Keratinocyte (primary cell): Measurements from ENCODE around the gene MEIOC.

Experiments
- CTCF ChIP-seq, 3 experiments: IDR thresholded peaks in 1 of 3; conservative IDR thresholded peaks in 1 of 3; optimal IDR thresholded peaks in 1 of 3; 2 replicates in 2 of 3; 3 replicates in 1 of 3; pipeline versions ENCODE3 to v1.5.1; 2011; ENCODE audit warnings: low read length in 3 of 3, mild to moderate bottlenecking in 3 of 3, moderate library complexity in 2 of 3, control low read depth in 1 of 3, inconsistent platforms in 1 of 3; ENCODE audit not compliant: insufficient read depth in 2 of 3; ENCODE audit errors: extremely low read depth in 1 of 3
- EZH2 ChIP-seq: IDR thresholded peaks from one replicate; pipeline ENCODE4 v1.6.1; 2012; ENCODE audit warnings: inconsistent platforms, mild to moderate bottlenecking, low read length, moderate library complexity

- TF ChIP-seq EZH2, result no peak
- TF ChIP-seq CTCF (optimal IDR thresholded peaks at IDR 0.05 in 1 of 3, IDR thresholded peaks at IDR 0.05 in 1 of 3, conservative IDR thresholded peaks at IDR 0.05 in 1 of 3; ENCODE audit: extremely low read depth in 1 of 3, insufficient read depth in 2 of 3, low read length in 3 of 3), result no peak
Observed at GRCh38 chr17:44707755-44708400, 51.6 kb downstream of the MEIOC start.
